Dermis blood vessel endothelial cell (primary cell): ENCODE results near the gene HLA-DQA1. TPM values are rescaled to one million over a fixed set of nuclear protein-coding genes. Genes with fewer than 3 reads are reported as not detected.

Experiments used
- total RNA-seq: library from RNA; depleted of rRNA; stranded (reverse); fragments of >200 nt; gene quantifications from 2 replicates; pipeline ENCODE4 v1.2.3, GENCODE V29; 2014

HLA-DQA1 gene
- total RNA-seq, 1 donor from 2014 or later = not detected

Other genes with a start within 250 kb of the HLA-DQA1 start
- gene BTNL2, start 230.2 kb upstream of the HLA-DQA1 start, total RNA-seq = not detected in 2 replicates
- 0.09 TPM in 1 of 2 replicates, not detected in the other for gene HLA-DRA, start 197.5 kb upstream of the HLA-DQA1 start, total RNA-seq
- gene HLA-DRB5, start 107.1 kb upstream of the HLA-DQA1 start, total RNA-seq = not detected in 2 replicates
- 0.17 TPM in 1 of 2 replicates, not detected in the other for gene HLA-DRB1, start 47.6 kb upstream of the HLA-DQA1 start, total RNA-seq
- not detected in 2 replicates for gene HLA-DQB1, start 29.3 kb downstream of the HLA-DQA1 start, total RNA-seq
- not detected in 2 replicates for gene HLA-DQA2, start 104.0 kb downstream of the HLA-DQA1 start, total RNA-seq
- not detected in 2 replicates for gene HLA-DQB2, start 126.1 kb downstream of the HLA-DQA1 start, total RNA-seq
- gene HLA-DOB, start 179.6 kb downstream of the HLA-DQA1 start, total RNA-seq = not detected in 2 replicates
- gene TAP2, start 201.3 kb downstream of the HLA-DQA1 start, total RNA-seq = 22.8 and 39.0 TPM in 2 replicates
- 73.5 and 86.4 TPM in 2 replicates for gene PSMB8, start 206.6 kb downstream of the HLA-DQA1 start, total RNA-seq
- gene TAP1, start 216.3 kb downstream of the HLA-DQA1 start, total RNA-seq = 52.9 and 93.4 TPM in 2 replicates
- gene PSMB9, start 216.8 kb downstream of the HLA-DQA1 start, total RNA-seq = 29.1 and 68.9 TPM in 2 replicates